HG03139 (cell line): ENCODE results near the gene ZNF816.
A peak's percentile ranks its signal among the peaks of the same experiment; 100 is the strongest.
"Not testable (repeated sequence)": the region's sequence is repeated elsewhere in the genome, so short reads cannot be mapped to it uniquely, and the experiment has no call there.

Source experiments
- ATAC-seq: cut with Tn5 transposase; IDR thresholded peaks from one replicate; pipeline ENCODE4 v1.9.1; 2021; ENCODE audit not compliant: unreplicated experiment

Gene ZNF816

GRCh38 chr19:52962394-52963246, at the start of gene ZNF816:
Gene ZNF816, minus strand, starts transcription at chr19:52962881. Its CDS starts 6,792 bp downstream, at chr19:52956089.
- ATAC-seq = peak; percentile 98

- ATAC-seq = no peak
These were observed 49.3 kb upstream of the ZNF816 start for GRCh38 chr19:53012006-53012405.

DNA sequence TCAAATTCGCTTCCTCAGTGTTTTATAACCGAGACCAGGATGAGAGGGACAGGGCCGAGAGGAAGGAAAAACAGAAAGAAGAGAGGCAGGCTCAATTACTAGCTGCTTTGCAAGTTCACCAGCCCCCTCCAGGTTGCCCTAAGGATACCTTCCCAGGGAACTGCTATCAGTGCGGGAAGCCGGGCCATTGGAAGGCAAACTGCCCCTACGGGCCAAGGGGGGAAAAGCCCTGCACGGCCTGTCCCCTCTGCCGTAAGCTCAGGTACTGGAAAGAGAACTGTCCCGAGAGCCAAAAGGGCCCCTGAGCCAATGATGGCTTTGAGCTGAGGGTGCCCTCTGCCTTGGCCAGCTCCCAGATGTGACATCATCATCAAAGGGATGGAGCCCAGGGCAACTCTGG, 47.8 kb upstream of the ZNF816 start:
- ATAC-seq = no peak

DNA sequence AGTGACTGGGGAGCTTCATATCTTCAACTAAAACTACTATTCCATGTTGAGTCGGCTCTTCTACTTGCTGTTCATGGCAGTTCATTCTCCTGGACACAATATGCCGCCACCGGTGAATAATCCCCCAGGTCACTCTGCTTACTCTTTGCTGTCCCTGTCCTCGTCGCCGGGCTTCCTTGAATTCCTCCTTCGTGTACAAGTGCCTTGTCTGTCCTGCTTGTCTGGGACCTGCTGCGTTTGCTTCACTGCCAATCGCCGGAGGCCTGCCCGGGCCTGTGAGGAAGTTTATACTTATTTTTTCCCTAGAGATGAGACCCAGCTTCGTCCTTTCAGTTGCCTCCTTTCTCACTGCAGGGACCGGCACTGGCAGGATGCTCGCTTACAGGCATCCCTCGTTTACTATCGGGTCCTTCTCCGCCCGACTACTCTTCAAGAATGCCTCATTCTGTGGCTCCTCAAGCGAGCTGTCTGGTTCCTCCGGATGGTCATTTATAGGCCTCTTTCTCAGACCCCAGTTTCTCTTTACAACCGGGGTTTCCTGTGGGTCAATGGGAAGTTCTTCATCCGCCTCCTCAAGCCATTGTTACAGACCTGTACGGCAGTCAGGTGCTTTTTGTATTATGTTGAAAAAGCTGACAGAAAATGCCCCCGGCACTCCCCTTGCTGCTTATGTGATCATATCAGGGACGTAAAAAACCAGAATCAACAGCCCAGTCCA, 45.5 kb upstream of the ZNF816 start:
- ATAC-seq = no peak

GRCh38 chr19:53007606-53008005, 44.9 kb upstream of the ZNF816 start:
- no peak for ATAC-seq

DNA sequence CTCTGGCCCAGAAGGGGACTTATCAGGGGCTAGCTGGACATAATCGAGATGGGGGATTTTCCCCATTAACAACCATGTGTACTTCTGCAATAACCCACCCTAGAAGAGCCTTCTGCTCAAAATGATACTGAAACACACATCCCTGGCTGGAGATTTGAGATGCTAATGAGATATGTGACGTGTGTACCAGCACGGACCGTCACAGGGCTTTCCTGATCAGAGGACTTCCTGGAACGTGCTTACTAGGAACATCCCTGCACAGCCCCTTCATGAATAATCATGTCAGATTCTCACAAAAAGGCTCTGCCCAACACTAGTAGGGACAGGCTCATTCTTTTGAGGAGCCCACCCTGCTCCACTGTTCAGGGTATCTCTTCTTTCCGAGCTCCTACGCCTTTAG, 44.5 kb upstream of the ZNF816 start:
- no peak for ATAC-seq

DNA sequence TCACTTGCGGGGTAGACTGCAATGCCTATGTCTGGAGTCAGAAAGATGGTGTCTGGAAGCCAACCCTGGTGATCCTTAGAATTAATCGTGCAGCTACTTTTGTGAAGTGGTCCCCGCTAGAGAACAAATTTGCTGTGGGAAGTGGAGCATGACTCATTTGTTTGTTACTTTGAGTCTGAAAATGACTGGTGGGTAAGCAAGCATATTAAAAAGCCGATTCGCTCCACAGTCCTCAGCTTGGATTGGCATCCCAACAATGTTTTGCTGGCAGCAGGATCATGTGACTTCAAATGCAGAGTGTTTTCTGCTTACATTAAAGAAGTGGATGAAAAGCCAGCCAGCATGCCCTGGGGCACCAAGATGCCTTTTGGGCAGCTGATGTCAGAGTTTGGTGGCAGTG, 41.6 kb upstream of the ZNF816 start:
- ATAC-seq = no peak

- ATAC-seq = no peak
These were observed 39.8 kb upstream of the ZNF816 start for GRCh38 chr19:53002479-53002878.

GRCh38 chr19:52997975-52998374, 35.3 kb upstream of the ZNF816 start:
- ATAC-seq = no peak

- ATAC-seq = no peak
These were observed 33.0 kb upstream of the ZNF816 start for GRCh38 chr19:52995711-52996110.

DNA sequence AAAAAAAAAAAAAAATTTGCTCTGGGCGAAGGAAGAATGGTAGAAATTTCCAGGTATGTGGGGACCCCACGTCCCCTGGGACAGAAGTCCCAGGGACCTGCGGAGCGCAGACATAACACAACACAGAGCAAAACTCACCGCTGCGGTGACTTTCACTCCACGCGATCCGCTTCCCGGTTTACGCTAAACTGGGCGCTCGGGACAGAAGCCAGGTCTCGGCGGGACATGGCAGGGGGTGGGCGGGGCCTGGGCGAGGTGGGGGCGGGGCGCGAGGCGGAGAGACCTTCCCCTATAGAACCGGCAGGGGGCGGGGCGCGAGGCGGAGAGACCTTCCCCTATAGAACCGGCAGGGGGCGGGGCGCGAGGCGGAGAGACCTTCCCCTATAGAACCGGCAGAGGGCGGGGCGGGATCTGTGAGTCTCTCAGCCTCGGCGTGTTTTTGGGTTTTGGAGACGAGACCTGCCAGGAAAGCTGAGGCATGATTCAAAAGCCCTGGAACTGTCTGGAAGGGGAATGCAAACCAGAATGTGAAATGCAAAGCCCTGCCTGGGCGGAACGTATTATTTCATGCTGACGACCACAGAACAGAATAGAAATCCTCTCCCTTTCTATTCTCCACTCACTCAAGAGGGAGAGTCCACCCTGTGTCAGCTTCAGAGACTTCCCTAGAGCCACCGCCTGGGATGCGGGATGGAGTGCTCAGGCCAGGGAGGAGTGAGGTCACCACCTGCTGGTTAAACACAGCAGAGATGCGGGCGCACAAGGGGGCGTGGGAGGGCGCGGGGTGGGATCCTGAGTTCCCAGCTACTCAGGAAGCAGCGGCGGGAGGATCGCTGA, 30.9 kb upstream of the ZNF816 start:
- no peak for ATAC-seq

DNA sequence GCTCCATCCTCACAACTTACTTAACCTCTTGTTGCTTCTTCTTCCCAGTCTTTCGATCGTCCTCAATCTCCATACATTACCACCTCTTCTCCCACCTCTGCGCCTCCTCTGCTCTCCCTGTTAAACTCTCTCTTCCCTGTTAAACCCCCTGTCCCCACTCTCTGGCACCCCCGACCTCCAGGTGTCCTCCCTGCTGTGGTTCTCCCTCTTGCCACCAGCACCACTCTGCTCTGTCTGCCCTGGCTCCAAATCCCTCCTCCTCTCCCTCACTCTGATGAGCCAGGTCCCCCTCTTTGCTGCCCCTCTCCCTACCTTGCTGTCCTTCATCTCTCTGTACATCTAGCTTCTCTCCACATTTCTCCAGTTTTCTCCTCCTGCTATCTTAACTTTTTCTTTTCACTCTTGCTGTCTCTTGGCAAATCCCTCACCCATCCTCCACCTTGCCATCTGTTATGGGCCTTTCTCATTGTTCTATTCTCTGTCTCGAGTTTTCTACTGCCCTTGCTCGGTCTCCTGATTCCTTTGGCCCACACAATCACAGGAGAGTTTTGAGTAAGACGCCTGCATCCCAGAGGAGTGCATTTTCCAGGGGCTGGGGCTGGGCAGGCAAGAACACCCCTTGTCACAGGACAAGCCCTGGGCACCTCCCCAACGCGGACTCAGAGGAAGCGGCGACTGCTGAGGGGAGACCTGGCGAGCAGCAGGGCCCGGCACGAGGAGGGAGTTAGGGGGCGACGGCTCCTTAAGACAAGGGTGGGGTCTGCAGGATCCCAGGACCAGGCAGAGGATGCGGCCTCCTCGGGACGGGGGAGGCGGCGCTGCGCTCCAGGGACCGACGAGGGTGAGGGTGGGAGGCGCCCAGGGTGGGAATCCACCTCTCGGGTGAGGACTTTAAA, 29.7 kb upstream of the ZNF816 start:
- ATAC-seq = no peak

GRCh38 chr19:52991484-52991883, 28.8 kb upstream of the ZNF816 start:
- ATAC-seq = no peak

DNA sequence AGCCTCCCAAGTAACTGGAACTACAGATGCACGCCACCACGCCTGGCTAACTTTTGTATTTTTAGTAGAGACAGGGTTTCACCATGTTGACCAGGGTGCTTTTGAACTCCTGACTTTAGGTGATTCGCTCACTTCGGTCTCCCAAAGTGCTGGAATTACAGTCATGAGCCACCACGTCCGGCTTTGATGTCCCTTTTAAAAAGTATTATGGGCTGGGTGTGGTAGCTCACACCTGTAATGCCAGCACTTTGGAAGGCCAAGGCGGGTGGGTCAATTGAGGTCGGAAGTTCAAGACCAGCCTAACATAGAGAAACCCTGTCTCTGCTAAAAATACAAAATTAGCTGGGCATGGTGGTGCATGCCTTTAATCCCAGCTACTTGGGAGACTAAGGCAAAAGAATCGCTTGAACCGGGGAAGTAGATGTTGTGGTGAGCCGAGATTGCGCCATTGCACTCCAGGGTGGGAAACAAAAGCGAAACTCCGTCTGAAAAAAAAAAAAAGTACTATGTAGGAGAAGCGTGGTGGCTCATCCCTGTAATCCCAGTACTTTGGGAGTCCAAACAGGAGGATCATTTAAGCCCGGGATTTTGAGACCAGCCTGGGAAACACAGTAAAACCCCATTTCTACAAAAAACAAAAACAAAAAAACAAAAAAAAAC, 28.2 kb upstream of the ZNF816 start:
- no peak for ATAC-seq

DNA sequence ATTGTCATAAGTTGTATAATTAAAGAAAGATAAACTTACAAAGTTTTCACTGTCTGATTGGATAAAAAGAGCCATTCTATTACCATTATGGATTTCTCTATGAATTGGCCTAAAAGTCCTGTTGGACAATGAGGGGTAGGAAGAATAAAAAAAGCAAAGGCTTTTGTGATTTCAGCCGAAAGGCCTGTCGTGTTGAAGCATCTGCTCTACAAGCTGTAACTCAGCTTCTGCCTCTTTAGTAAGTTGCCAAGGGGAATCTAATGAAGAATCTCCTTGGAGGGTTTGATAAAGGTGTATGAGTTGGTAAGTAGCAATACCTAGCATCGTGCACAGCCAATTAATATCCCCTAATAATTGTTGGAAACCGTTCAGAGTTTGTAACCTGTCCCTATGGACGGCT, 25.8 kb upstream of the ZNF816 start:
- ATAC-seq = no peak

DNA sequence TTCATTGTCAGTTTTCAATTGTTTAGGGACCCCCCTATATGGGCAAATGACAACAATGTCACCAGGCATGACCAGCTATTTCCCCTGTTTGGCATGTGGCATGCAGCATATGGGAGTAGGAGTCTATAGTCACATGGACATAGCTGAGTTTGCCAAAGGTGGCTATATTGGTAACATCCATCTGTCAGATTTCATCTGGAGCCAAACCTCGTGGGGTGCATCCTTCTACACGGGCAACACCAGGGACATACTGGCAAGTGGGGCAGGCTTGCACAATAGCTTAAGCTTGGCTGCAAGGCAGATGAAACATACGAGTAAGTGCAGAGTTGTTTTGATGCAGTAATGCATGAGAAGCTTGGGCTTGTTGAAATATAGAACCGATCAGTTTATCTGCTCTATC, 24.5 kb upstream of the ZNF816 start:
- ATAC-seq = no peak

- not testable (repeated sequence) for ATAC-seq
These were observed 20.5 kb upstream of the ZNF816 start for GRCh38 chr19:52983167-52983566.

- no peak for ATAC-seq
These were observed 18.6 kb upstream of the ZNF816 start for GRCh38 chr19:52981329-52981728.

DNA sequence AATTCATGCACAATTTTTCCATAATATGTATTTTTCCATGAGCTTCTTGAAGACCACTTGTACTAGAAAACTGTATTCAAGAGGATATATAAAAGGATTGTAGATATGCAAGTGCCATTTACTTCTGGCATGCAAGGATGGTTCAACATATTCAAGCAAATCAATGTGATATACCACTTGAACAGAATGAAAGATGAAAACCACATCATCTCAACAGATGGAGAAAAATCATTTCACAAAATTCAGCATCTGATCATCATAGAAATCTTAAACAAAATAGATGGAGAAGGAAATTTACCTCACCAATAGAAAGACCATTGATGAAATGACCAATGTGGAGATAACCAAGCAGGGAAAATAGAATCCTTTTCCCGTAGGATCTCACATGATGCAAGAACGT, 5.1 kb upstream of the ZNF816 start:
- no peak for ATAC-seq

- ATAC-seq = no peak
These were observed 552 bp upstream of the ZNF816 start for GRCh38 chr19:52963247-52963618.
